ENCODE measurements around the gene CASZ1. TPM values are rescaled to one million over a fixed set of nuclear protein-coding genes. Genes with fewer than 3 reads are reported as not detected.

Gene CASZ1
- total and polyA plus RNA-seq, 9 of the 15 experiments (the other 6 are each of a cell fraction or from before 2014, with no cell fraction given): 0.01 to 4.0 (median 0.76) TPM; not detected in 1

- ATAC-seq: no peak
- FAIRE-seq: no peak
- WGBS (ENCODE audit: insufficient coverage, low coverage, missing lambda C conversion rate): 77% methylated on average over 7 of the region's 7 CpGs
- Histone ChIP-seq H3K79me2 (ENCODE audit: control insufficient read depth, insufficient read depth, low read length) (no peaks in the 10 kb centered on the region), H3K4me3 (no peak overlapping the region), H2AFZ (ENCODE audit: low read depth, low read length) (no peak overlapping the region), H3K9me1 (ENCODE audit: control insufficient read depth, insufficient read depth, low read length) (no peaks in the 10 kb centered on the region), H3K36me3 (ENCODE audit: control insufficient read depth, insufficient read depth, low read length) (peaks cover 14% of the 10 kb centered on the region; the same call in 1 of the 3 replicates), H3K27me3 (ENCODE audit: control insufficient read depth in 2 of 2, insufficient read depth in 2 of 2, low read length in 2 of 2) (no peaks in the 10 kb centered on the region), H3K27ac (ENCODE audit: extremely low read depth, low read depth, low read length) (no peak overlapping the region), H4K20me1 (replicated peaks; ENCODE audit: control insufficient read depth, insufficient read depth, low read length) (no peaks in the 10 kb centered on the region), H3K4me1 (replicated peaks in 1 of 2; ENCODE audit: control insufficient read depth in 2 of 2, insufficient read depth in 2 of 2, low read length in 2 of 2) (no peaks in the 10 kb centered on the region), H3K4me2 (ENCODE audit: insufficient read depth, low read length) (no peak overlapping the region), H3K9ac (ENCODE audit: insufficient read depth in 1 of 2, low read depth in 2 of 2, low read length in 2 of 2) (no peak overlapping the region), H3K9me3 (replicated peaks; ENCODE audit: control insufficient read depth, insufficient read depth, low read depth, low read length) (no peaks in the 10 kb centered on the region)
- intact Hi-C loops (cut with micrococcal nuclease): no loop called here
- ChIA-PET POLR2A (no interaction called here), CTCF (ENCODE audit: low intra/inter-chr PET ratio) (no interaction called here)
- TF ChIP-seq RAD51 (IDR thresholded peaks at IDR 0.05; ENCODE audit: borderline replicate concordance, low read depth) (no peak), MAZ (CRISPR knock-in tag; conservative IDR thresholded peaks at IDR 0.05 in 1 of 2, IDR thresholded peaks at IDR 0.05 in 1 of 2) (no peak), CEBPB (tag; IDR thresholded peaks at IDR 0.05) (no peak), ZNF408 (CRISPR knock-in tag; IDR thresholded peaks at IDR 0.05; ENCODE audit: low read depth) (no peak), U2AF1 (optimal IDR thresholded peaks at IDR 0.05; ENCODE audit: low read depth, low read length) (no peak), NR2F6 (CRISPR knock-in tag; IDR thresholded peaks at IDR 0.05) (no peak), TEAD2 (tag; IDR thresholded peaks at IDR 0.05) (no peak), RFX1 (IDR thresholded peaks at IDR 0.05) (no peak), ADNP (tag; IDR thresholded peaks at IDR 0.05) (no peak), POLR2B (IDR thresholded peaks at IDR 0.05; ENCODE audit: low read depth, partially characterized antibody) (no peak), TCF15 (CRISPR knock-in tag; IDR thresholded peaks at IDR 0.05) (no peak), RFX5 (IDR thresholded peaks at IDR 0.05; ENCODE audit: low read depth, low read length) (no peak), NFE2 (IDR thresholded peaks at IDR 0.05; ENCODE audit: low read depth) (no peak), ILF3 (IDR thresholded peaks at IDR 0.05; ENCODE audit: borderline replicate concordance) (no peak), CAMTA2 (CRISPR knock-in tag; conservative IDR thresholded peaks at IDR 0.05) (no peak), HSF4 (CRISPR knock-in tag; IDR thresholded peaks at IDR 0.05; ENCODE audit: borderline replicate concordance) (no peak), MTA1 (IDR thresholded peaks at IDR 0.05; ENCODE audit: borderline replicate concordance) (no peak), CXXC5 (CRISPR knock-in tag; IDR thresholded peaks at IDR 0.05) (no peak), FOXJ3 (CRISPR knock-in tag; IDR thresholded peaks at IDR 0.05) (no peak)
- BruUV-seq (replicated peaks): no TSS peak
- no peak for DNase-seq (ENCODE audit: extremely low read depth in 1 of 4, low spot score in 3 of 4)
- in situ Hi-C loops (cut with MboI): no loop called here
These were observed 190.4 kb downstream of the CASZ1 start for GRCh38 chr1:10606064-10606463.
